Type B pancreatic cell (in vitro differentiated cells): ENCODE measurements around the gene FGF9. TPM values are rescaled to one million over a fixed set of nuclear protein-coding genes. Genes with fewer than 3 reads are reported as not detected.

Experiments used
- DNase-seq: peaks from one replicate; pipeline ENCODE4 v3.0.0; 2021; ENCODE audit warnings: mixed read lengths; ENCODE audit not compliant: unreplicated experiment; ENCODE audit errors: extremely low spot score
- H3K27ac Mint-ChIP-seq: 2 replicates; pipeline ENCODE4 v1.8.0; 2021; ENCODE audit warnings: mild to moderate bottlenecking, mixed read lengths
- H3K27me3 Mint-ChIP-seq: 2 replicates; pipeline ENCODE4 v1.8.0; 2021; ENCODE audit warnings: mixed read lengths
- H3K36me3 Mint-ChIP-seq: 2 replicates; pipeline ENCODE4 v1.8.0; 2021; ENCODE audit warnings: mixed read lengths
- H3K4me1 Mint-ChIP-seq: one replicate; pipeline ENCODE4 v1.8.0; 2021; ENCODE audit warnings: mixed read lengths; ENCODE audit not compliant: unreplicated experiment
- H3K4me3 Mint-ChIP-seq: 2 replicates; pipeline ENCODE4 v1.8.0; 2021; ENCODE audit warnings: mild to moderate bottlenecking, mixed read lengths
- H3K9me3 Mint-ChIP-seq: 2 replicates; pipeline ENCODE4 v1.8.0; 2021; ENCODE audit warnings: mixed read lengths
- total RNA-seq: library from RNA; stranded (reverse); gene quantifications from 2 replicates; pipeline ENCODE4 v1.2.1, GENCODE V29; 2021; ENCODE audit warnings: low replicate concordance
- TF ChIP-seq, protein P1 (sequence below): fragments of 200-600 bp; sonication (generic); conservative IDR thresholded peaks from 2 replicates; pipeline ENCODE4 v1.5.0; 2021; ENCODE audit warnings: antibody characterized with exemption, mild to moderate bottlenecking

FGF9 gene
- total RNA-seq, 1 donor from 2014 or later, result 7.6 TPM

DNA sequence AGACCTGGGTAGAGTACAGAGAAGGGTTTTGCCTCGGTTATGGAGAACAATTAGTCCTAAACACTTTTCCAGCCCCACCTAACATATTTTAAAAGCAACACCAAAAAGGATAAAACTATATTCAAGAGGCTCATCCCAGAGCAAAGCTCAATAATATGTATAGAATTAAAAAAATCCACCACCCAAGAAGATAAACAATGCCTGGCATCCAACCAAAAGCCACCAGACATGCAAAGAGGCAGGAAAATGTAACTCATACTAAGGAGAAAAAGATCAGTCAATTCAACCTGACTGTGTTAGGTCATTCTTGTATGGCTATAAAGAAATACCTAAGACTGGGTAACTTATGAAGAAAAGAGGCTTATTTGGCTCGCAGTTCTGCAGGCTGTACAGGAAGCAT lies 39.3 kb downstream of the FGF9 start:
- H3K4me3 Mint-ChIP-seq, result no peak overlapping the region
- H3K36me3 Mint-ChIP-seq, result no peaks in the 10 kb centered on the region

DNA sequence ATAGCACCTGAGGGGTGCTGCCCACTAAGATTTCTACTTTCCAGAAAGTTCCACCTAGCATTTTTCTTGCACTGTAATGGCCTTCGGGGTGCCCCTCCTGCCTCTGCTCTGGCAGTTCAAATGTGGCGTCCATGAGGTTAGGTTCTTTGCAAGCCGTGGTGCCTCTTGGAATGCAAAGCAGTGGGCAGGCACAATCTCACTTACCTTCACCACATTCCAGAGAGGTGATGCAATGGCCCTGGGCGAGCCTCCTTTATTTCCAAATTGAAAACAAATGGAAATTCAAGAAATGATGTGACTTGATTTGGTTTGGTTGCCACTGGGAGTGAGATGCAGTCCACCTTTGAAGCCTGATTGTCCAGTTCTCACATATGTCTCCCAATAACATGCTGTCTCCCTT lies 46.9 kb downstream of the FGF9 start:
- no peaks in the 10 kb centered on the region for H3K36me3 Mint-ChIP-seq
- no peak overlapping the region for H3K27ac Mint-ChIP-seq
- no peak for DNase-seq
- H3K9me3 Mint-ChIP-seq, result no peaks in the 10 kb centered on the region
- H3K4me1 Mint-ChIP-seq, result no peaks in the 10 kb centered on the region
- H3K4me3 Mint-ChIP-seq, result no peak overlapping the region
- peaks cover 17% of the 10 kb centered on the region for H3K27me3 Mint-ChIP-seq
- TF ChIP-seq, protein P1, sequence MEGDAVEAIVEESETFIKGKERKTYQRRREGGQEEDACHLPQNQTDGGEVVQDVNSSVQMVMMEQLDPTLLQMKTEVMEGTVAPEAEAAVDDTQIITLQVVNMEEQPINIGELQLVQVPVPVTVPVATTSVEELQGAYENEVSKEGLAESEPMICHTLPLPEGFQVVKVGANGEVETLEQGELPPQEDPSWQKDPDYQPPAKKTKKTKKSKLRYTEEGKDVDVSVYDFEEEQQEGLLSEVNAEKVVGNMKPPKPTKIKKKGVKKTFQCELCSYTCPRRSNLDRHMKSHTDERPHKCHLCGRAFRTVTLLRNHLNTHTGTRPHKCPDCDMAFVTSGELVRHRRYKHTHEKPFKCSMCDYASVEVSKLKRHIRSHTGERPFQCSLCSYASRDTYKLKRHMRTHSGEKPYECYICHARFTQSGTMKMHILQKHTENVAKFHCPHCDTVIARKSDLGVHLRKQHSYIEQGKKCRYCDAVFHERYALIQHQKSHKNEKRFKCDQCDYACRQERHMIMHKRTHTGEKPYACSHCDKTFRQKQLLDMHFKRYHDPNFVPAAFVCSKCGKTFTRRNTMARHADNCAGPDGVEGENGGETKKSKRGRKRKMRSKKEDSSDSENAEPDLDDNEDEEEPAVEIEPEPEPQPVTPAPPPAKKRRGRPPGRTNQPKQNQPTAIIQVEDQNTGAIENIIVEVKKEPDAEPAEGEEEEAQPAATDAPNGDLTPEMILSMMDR, result no peak

More for the DNA sequence above, 39.3 kb downstream of the FGF9 start:
- no peaks in the 10 kb centered on the region for H3K27me3 Mint-ChIP-seq
- no peak for DNase-seq
- H3K4me1 Mint-ChIP-seq, result no peaks in the 10 kb centered on the region
- no peak overlapping the region for H3K27ac Mint-ChIP-seq
- H3K9me3 Mint-ChIP-seq, result peaks cover 12% of the 10 kb centered on the region
- TF ChIP-seq, protein P1, result no peak

DNA sequence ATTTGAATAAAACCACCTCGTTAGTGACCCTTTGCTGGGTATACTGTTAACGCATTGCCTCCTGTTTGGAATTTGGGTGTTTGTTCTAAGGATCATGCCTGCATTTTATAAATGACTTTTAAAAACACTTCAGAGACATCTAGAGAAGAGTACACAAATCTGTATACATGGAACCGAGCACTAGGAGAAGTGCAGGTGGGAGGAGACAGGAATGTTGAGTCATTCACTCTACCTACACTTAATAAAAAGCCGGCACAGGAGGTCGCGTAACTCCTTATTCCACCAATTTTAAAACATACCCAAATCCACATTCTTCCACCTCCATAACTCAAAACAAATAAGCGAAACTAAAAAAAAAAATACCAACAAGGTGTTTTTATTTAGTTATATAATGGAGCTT lies 48.6 kb downstream of the FGF9 start:
- Mint-ChIP-seq H3K27me3 (peaks cover 17% of the 10 kb centered on the region), H3K4me3 (no peak overlapping the region), H3K4me1 (no peaks in the 10 kb centered on the region), H3K27ac (no peak overlapping the region), H3K9me3 (no peaks in the 10 kb centered on the region), H3K36me3 (no peaks in the 10 kb centered on the region)
- no peak for DNase-seq
- TF ChIP-seq, protein P1, result no peak

DNA sequence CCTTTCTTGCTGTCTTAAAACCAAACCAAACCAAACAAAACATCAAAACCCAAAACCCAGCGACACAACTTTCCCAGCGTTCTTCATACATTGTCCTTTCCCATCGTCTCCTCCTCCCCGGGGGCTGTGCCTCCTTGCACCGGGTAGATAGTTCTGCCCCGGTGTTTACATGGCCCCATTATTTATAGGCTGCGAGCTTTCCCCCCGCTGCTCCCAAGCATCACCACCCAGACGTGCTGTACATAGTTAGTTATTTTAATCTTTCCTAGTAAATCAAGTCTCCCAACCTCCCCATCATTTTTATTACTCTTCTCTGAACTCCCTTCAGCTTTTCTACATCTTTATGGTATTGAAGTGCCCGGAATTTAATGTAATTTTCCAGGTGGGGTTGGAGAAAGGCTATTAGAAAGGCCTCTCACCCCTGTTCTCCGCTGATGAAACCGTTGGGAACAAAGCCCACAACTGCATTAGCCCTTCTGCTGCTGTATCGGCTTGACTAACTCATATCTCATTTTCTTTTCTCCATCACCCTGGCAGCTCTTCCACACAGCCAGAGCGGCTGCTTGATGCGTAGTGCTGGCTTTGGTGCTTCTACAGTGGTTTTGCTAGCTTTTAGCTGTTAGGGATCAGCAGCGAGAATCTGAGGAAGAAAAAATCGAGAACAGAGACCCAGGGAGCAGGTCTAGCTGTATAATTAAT lies 53.1 kb downstream of the FGF9 start:
- H3K4me3 Mint-ChIP-seq, result no peak overlapping the region
- TF ChIP-seq, protein P1, result no peak
- no peaks in the 10 kb centered on the region for H3K9me3 Mint-ChIP-seq
- no peaks in the 10 kb centered on the region for H3K36me3 Mint-ChIP-seq
- no peaks in the 10 kb centered on the region for H3K4me1 Mint-ChIP-seq
- DNase-seq, result no peak
- no peak overlapping the region for H3K27ac Mint-ChIP-seq
- H3K27me3 Mint-ChIP-seq, result peaks cover 17% of the 10 kb centered on the region

DNA sequence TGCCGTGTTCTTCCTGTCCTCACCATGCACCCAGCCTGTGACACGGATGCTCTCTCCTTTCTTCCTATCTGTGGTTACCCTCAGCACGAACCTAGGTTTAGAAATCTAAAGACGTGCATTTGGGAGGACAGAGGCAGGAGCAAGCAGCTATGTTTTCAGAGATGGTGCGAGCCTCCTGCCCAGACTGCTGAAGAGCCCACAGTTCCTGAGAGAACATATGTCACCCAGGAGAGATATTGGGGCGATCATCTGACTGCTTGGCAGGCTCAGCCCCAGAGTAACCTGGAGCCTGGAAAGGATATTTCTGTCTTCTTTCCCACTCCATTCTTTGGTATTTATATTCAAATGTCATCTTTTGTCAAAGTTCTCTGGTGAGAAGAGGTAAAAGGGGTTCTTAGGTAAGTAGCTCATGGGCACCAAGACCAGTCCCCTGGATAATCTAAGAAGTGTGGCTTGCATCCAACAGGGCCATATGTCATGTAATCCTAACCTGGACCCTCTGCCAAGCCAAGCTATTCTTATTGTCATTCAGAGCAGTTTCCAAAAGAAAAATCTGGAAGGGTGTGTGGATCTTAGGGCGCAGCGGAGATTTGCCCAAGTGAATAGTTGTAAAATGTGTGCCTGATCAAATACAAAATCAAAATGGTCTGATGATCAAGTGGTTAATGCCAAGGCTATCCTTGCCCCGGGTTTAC lies 59.5 kb downstream of the FGF9 start:
- no peaks in the 10 kb centered on the region for H3K9me3 Mint-ChIP-seq
- DNase-seq, result no peak
- TF ChIP-seq, protein P1, result no peak
- H3K4me1 Mint-ChIP-seq, result no peaks in the 10 kb centered on the region
- no peak overlapping the region for H3K4me3 Mint-ChIP-seq
- no peaks in the 10 kb centered on the region for H3K36me3 Mint-ChIP-seq
- no peak overlapping the region for H3K27ac Mint-ChIP-seq
- no peaks in the 10 kb centered on the region for H3K27me3 Mint-ChIP-seq
